Measurements from ENCODE around the gene NMNAT3. TPM values are rescaled to one million over a fixed set of nuclear protein-coding genes. Genes with fewer than 3 reads are reported as not detected.

The NMNAT3 gene
- total and polyA plus RNA-seq, 2 donors from 2014 or later: 6.4 to 13.8 TPM

GRCh38 chr3:139660269-139660668, 17.5 kb downstream of the NMNAT3 start:
- DNase-seq (no peak), FAIRE-seq (no peak)
- Histone ChIP-seq H3K4me1 (ENCODE audit: control insufficient read depth in 2 of 3, insufficient read depth in 2 of 3, low read depth in 1 of 3, low read length in 3 of 3) (peaks cover 0 to 1% (median 0%) of the 10 kb centered on the region in 3 donors), H3K9me3 (ENCODE audit: control insufficient read depth in 2 of 3, insufficient read depth in 1 of 3, low read length in 3 of 3) (no peaks in the 10 kb centered on the region), H3K36me3 (ENCODE audit: control insufficient read depth in 2 of 3, insufficient read depth in 3 of 3, low read length in 3 of 3) (no peaks in the 10 kb centered on the region), H3K27me3 (ENCODE audit: control insufficient read depth, insufficient read depth, low read length) (no peaks in the 10 kb centered on the region), H3K4me3 (ENCODE audit: low read length in 3 of 3) (no peak overlapping the region), H3K27ac (ENCODE audit: low read depth in 2 of 2, low read length in 2 of 2) (no peak overlapping the region), H3K9ac (ENCODE audit: low read length in 3 of 3) (no peak overlapping the region)
- no peak for TF ChIP-seq CTCF (IDR thresholded peaks at IDR 0.05; ENCODE audit: borderline replicate concordance, extremely low read depth, insufficient read depth)
- intact Hi-C loops (cut with DNase I): no loop called here

- Histone ChIP-seq H3K9ac (ENCODE audit: low read length in 3 of 3) (no peak overlapping the region), H3K9me3 (ENCODE audit: control insufficient read depth in 2 of 3, insufficient read depth in 1 of 3, low read length in 3 of 3) (no peaks in the 10 kb centered on the region), H3K27me3 (ENCODE audit: control insufficient read depth, insufficient read depth, low read length) (no peaks in the 10 kb centered on the region), H3K27ac (ENCODE audit: low read depth in 2 of 2, low read length in 2 of 2) (no peak overlapping the region), H3K36me3 (ENCODE audit: control insufficient read depth in 2 of 3, insufficient read depth in 3 of 3, low read length in 3 of 3) (no peaks in the 10 kb centered on the region), H3K4me1 (ENCODE audit: control insufficient read depth in 2 of 3, insufficient read depth in 2 of 3, low read depth in 1 of 3, low read length in 3 of 3) (no peaks in the 10 kb centered on the region), H3K4me3 (ENCODE audit: low read length in 3 of 3) (no peak overlapping the region)
- intact Hi-C loops (cut with DNase I): no loop called here
- TF ChIP-seq CTCF (IDR thresholded peaks at IDR 0.05; ENCODE audit: borderline replicate concordance, extremely low read depth, insufficient read depth): no peak
- DNase-seq (no peak), FAIRE-seq (no peak)
These were observed 18.3 kb downstream of the NMNAT3 start for GRCh38 chr3:139659511-139659910.

- no peaks in the 10 kb centered on the region for H3K9me3 ChIP-seq (ENCODE audit: control insufficient read depth in 2 of 3, insufficient read depth in 1 of 3, low read length in 3 of 3)
- no peak overlapping the region for H3K27ac ChIP-seq (ENCODE audit: low read depth in 2 of 2, low read length in 2 of 2)
- no peaks in the 10 kb centered on the region for H3K36me3 ChIP-seq (ENCODE audit: control insufficient read depth in 2 of 3, insufficient read depth in 3 of 3, low read length in 3 of 3)
- no peak overlapping the region for H3K9ac ChIP-seq (ENCODE audit: low read length in 3 of 3)
- intact Hi-C loops (cut with DNase I): no loop called here
- no peak overlapping the region for H3K4me3 ChIP-seq (ENCODE audit: low read length in 3 of 3)
- H3K4me1 ChIP-seq (ENCODE audit: control insufficient read depth in 2 of 3, insufficient read depth in 2 of 3, low read depth in 1 of 3, low read length in 3 of 3): no peaks in the 10 kb centered on the region
- TF ChIP-seq CTCF (IDR thresholded peaks at IDR 0.05; ENCODE audit: borderline replicate concordance, extremely low read depth, insufficient read depth): no peak
- H3K27me3 ChIP-seq (ENCODE audit: control insufficient read depth, insufficient read depth, low read length): no peaks in the 10 kb centered on the region
- no peak for FAIRE-seq
- DNase-seq: no peak
These were observed 19.8 kb downstream of the NMNAT3 start for GRCh38 chr3:139657936-139658335.

GRCh38 chr3:139657434-139657833, 20.3 kb downstream of the NMNAT3 start:
- intact Hi-C loops (cut with DNase I): no loop called here

More at GRCh38 chr3:139657434-139657833, 20.3 kb downstream of the NMNAT3 start:
- H3K4me3 ChIP-seq (ENCODE audit: low read length in 3 of 3): no peak overlapping the region
- DNase-seq (no peak), FAIRE-seq (no peak)
- H3K9me3 ChIP-seq (ENCODE audit: control insufficient read depth in 2 of 3, insufficient read depth in 1 of 3, low read length in 3 of 3): no peaks in the 10 kb centered on the region
- no peak for TF ChIP-seq CTCF (IDR thresholded peaks at IDR 0.05; ENCODE audit: borderline replicate concordance, extremely low read depth, insufficient read depth)
- H3K27ac ChIP-seq (ENCODE audit: low read depth in 2 of 2, low read length in 2 of 2): no peak overlapping the region
- H3K27me3 ChIP-seq (ENCODE audit: control insufficient read depth, insufficient read depth, low read length): no peaks in the 10 kb centered on the region
- no peaks in the 10 kb centered on the region for H3K4me1 ChIP-seq (ENCODE audit: control insufficient read depth in 2 of 3, insufficient read depth in 2 of 3, low read depth in 1 of 3, low read length in 3 of 3)
- H3K9ac ChIP-seq (ENCODE audit: low read length in 3 of 3): no peak overlapping the region
- no peaks in the 10 kb centered on the region for H3K36me3 ChIP-seq (ENCODE audit: control insufficient read depth in 2 of 3, insufficient read depth in 3 of 3, low read length in 3 of 3)

All from kidney (tissue), 14 donors.